ENCODE measurements around the gene NCBP2L. TPM values are rescaled to one million over a fixed set of nuclear protein-coding genes. Genes with fewer than 3 reads are reported as not detected.
A peak's percentile ranks its signal among the peaks of the same experiment; 100 is the strongest.

NCBP2L gene
- total RNA-seq (2013), result not detected
- polyA plus RNA-seq (not detected), polyA minus RNA-seq (not detected in 2 replicates), total RNA-seq (0 to 1.2 (median 0) reads per million in 11 experiments)

DNA sequence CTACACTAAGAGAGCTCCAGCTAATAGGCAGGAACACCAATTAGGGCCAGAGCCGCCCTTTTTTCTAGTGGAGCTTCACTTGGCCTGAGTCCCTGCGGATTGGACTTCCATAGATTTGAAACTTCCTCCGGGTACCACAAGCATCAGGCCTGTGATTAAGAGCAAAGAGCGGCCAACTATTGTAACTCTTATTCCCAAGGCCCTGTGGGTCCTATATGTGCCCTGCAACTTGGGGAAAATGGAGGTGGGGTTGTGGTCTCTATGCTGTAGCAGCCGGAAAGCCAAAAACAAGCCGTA is at the start of gene NCBP2L:
Gene NCBP2L (plus strand): TSS at position 198 of the 297 bp plus-strand sequence. CDS start 16,488 bp downstream, outside the sequence.
- TF ChIP-seq, protein P1, sequence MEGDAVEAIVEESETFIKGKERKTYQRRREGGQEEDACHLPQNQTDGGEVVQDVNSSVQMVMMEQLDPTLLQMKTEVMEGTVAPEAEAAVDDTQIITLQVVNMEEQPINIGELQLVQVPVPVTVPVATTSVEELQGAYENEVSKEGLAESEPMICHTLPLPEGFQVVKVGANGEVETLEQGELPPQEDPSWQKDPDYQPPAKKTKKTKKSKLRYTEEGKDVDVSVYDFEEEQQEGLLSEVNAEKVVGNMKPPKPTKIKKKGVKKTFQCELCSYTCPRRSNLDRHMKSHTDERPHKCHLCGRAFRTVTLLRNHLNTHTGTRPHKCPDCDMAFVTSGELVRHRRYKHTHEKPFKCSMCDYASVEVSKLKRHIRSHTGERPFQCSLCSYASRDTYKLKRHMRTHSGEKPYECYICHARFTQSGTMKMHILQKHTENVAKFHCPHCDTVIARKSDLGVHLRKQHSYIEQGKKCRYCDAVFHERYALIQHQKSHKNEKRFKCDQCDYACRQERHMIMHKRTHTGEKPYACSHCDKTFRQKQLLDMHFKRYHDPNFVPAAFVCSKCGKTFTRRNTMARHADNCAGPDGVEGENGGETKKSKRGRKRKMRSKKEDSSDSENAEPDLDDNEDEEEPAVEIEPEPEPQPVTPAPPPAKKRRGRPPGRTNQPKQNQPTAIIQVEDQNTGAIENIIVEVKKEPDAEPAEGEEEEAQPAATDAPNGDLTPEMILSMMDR (IDR thresholded peaks at IDR 0.05), result no peak
- Histone ChIP-seq H3K9ac (ENCODE audit: insufficient read depth, low read length, poor library complexity, severe bottlenecking) (no peak within 1 kb of the TSS), H3K4me1 (ENCODE audit: control insufficient read depth in 1 of 2, insufficient read depth in 2 of 2, low read length in 2 of 2) (peaks cover 19 to 23% of the 10 kb centered on the region in 2 donors), H3K9me3 (replicated peaks in 1 of 2; ENCODE audit: control insufficient read depth in 1 of 2, insufficient read depth in 1 of 2, low read length in 2 of 2) (peaks cover 0 to 7% of the 10 kb centered on the region in 2 donors), H3K79me2 (ENCODE audit: insufficient read depth, low read length) (no peaks in the 10 kb centered on the region), H3K4me3 (replicated peaks in 1 of 3; ENCODE audit: low read depth in 2 of 3, low read length in 3 of 3) (peak within 1 kb of the TSS in 1 of 3 experiments; percentile 72), H3K4me2 (replicated peaks; ENCODE audit: extremely low read depth, low read length, poor library complexity, severe bottlenecking) (peak within 1 kb of the TSS; percentile 83), H3K27ac (ENCODE audit: low read depth in 1 of 2, low read length in 2 of 2) (no peak within 1 kb of the TSS), H4K20me1 (ENCODE audit: insufficient read depth, low read length) (no peaks in the 10 kb centered on the region), H3K27me3 (ENCODE audit: control insufficient read depth in 2 of 2, insufficient read depth in 2 of 2, low read length in 2 of 2) (peaks cover 12 to 32% of the 10 kb centered on the region in 2 donors), H3K36me3 (replicated peaks in 1 of 2; ENCODE audit: control insufficient read depth in 1 of 2, insufficient read depth in 2 of 2, low read length in 2 of 2) (no peaks in the 10 kb centered on the region), H2AFZ (ENCODE audit: insufficient read depth, low read depth, low read length, poor library complexity, severe bottlenecking) (peak within 1 kb of the TSS; percentile 71)
- Mint-ChIP-seq H3K4me1 (peaks cover 17% of the 10 kb centered on the region), H3K9me3 (peaks cover 0 to 6% (median 0%) of the 10 kb centered on the region in 7 donors), H3K4me3 (peak within 1 kb of the TSS; percentile 80 to 98), H3K27me3 (ENCODE audit: low read depth in 3 of 3) (peaks cover 21 to 36% (median 34%) of the 10 kb centered on the region in 3 donors), H3K27ac (peak within 1 kb of the TSS in 1 of 7 donors; percentile 37), H3K36me3 (peaks cover 0 to 2% of the 10 kb centered on the region in 2 donors)
- 100% methylated on average over 1 of the region's 6 CpGs for WGBS (ENCODE audit: insufficient coverage)
- intact Hi-C loops (cut with micrococcal nuclease), result loop anchor here (5.0 kb wide), 4 partner anchors 55 to 240 kb away; no protein-coding TSS in a partner anchor
- DNase-seq, result no peak

DNA sequence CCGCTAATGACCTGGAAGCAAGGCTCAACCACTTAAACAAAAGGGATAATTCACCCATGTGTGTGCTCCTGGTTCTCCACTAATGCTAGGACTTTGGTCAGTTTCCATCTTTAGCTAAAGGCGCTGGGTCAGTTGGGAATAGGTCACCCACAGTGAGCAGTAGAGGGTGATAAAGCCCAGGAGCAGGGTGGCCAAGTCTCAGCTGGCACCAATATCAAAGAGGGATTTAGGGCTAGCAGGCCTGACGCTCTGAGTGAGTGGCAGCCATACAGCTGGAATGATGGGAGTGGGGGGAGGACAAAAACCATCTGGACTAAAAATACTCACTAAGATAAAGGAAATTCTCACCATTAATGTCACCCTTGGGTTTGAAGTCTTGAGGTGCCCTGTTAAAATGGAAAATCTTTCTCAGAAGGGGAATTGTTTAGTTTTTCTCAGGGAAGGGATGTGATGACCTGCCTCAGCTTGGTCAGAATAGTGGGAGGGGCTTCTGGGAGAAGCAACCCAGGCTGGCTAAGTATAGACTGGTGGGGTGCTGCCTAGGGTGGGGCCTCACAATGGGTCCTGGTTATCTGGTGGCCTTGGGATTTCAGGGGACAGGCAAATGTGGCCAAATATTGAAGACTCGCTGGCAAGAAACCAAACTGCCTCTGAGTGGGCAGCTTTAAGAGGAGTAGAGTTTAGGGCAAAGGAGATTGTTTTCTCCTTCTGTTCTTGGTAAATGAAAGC is 49.0 kb upstream of the NCBP2L start:
- Mint-ChIP-seq H3K27me3 (ENCODE audit: low read depth in 3 of 3) (peaks cover 0 to 4% (median 0%) of the 10 kb centered on the region in 3 donors), H3K4me1 (peaks cover 11% of the 10 kb centered on the region), H3K4me3 (no peak overlapping the region), H3K27ac (no peak overlapping the region), H3K36me3 (no peaks in the 10 kb centered on the region), H3K9me3 (no peaks in the 10 kb centered on the region)
- Histone ChIP-seq H3K9me3 (replicated peaks in 1 of 2; ENCODE audit: control insufficient read depth in 1 of 2, insufficient read depth in 1 of 2, low read length in 2 of 2) (no peaks in the 10 kb centered on the region), H4K20me1 (ENCODE audit: insufficient read depth, low read length) (no peaks in the 10 kb centered on the region), H3K4me2 (replicated peaks; ENCODE audit: extremely low read depth, low read length, poor library complexity, severe bottlenecking) (no peak overlapping the region), H3K4me1 (ENCODE audit: control insufficient read depth in 1 of 2, insufficient read depth in 2 of 2, low read length in 2 of 2) (peaks cover 11% of the 10 kb centered on the region in 2 donors), H3K27ac (ENCODE audit: low read depth in 1 of 2, low read length in 2 of 2) (no peak overlapping the region), H3K4me3 (replicated peaks in 1 of 3; ENCODE audit: low read depth in 2 of 3, low read length in 3 of 3) (no peak overlapping the region), H3K27me3 (ENCODE audit: control insufficient read depth in 2 of 2, insufficient read depth in 2 of 2, low read length in 2 of 2) (no peaks in the 10 kb centered on the region), H2AFZ (ENCODE audit: insufficient read depth, low read depth, low read length, poor library complexity, severe bottlenecking) (no peak overlapping the region), H3K36me3 (replicated peaks in 1 of 2; ENCODE audit: control insufficient read depth in 1 of 2, insufficient read depth in 2 of 2, low read length in 2 of 2) (no peaks in the 10 kb centered on the region), H3K9ac (ENCODE audit: insufficient read depth, low read length, poor library complexity, severe bottlenecking) (no peak overlapping the region), H3K79me2 (ENCODE audit: insufficient read depth, low read length) (no peaks in the 10 kb centered on the region)
- intact Hi-C loops (cut with micrococcal nuclease), result no loop called here
- DNase-seq, result no peak
- no CpG with 5 or more reads among the region's 4 CpGs for WGBS (ENCODE audit: insufficient coverage)
- TF ChIP-seq, protein P1 (IDR thresholded peaks at IDR 0.05), result no peak

Data from CD14-positive monocyte (primary cell).